Stimulated activated naive CD8-positive, alpha-beta T cell treated with anti-CD3 and anti-CD28 coated beads, Interleukin-15, amount 100 ng/mL, for 72 hours (primary cell): Measurements from ENCODE around the gene ABCG1.

Experiments used
- ATAC-seq: fragments of 150-1000 bp; cut with Tn5 transposase; 2 replicates; pipeline ENCODE4 v1.10.0; 2021; ENCODE audit warnings: mild to moderate bottlenecking, moderate library complexity
- DNase-seq, 2 donors: peaks; one replicate each; pipeline ENCODE4 v3.0.0; 2021 to 2022
- H3K27ac Mint-ChIP-seq, 2 donors: one replicate each; pipeline ENCODE4 v1.8.0; 2022; ENCODE audit warnings: mild to moderate bottlenecking in 2 of 2, mixed read lengths in 2 of 2, moderate library complexity in 2 of 2
- H3K27me3 Mint-ChIP-seq: one replicate; pipeline ENCODE4 v1.8.0; 2022; ENCODE audit warnings: mixed read lengths
- H3K4me1 Mint-ChIP-seq: one replicate; pipeline ENCODE4 v1.8.0; 2022; ENCODE audit warnings: mild to moderate bottlenecking, mixed read lengths
- H3K4me3 Mint-ChIP-seq, 2 donors: one replicate each; pipeline ENCODE4 v1.8.0; 2022; ENCODE audit warnings: mild to moderate bottlenecking in 2 of 2, mixed read lengths in 2 of 2, moderate library complexity in 1 of 2
- H3K9me3 Mint-ChIP-seq, 2 donors: one replicate each; pipeline ENCODE4 v1.8.0; 2022; ENCODE audit warnings: mixed read lengths in 2 of 2

ABCG1 gene

DNA sequence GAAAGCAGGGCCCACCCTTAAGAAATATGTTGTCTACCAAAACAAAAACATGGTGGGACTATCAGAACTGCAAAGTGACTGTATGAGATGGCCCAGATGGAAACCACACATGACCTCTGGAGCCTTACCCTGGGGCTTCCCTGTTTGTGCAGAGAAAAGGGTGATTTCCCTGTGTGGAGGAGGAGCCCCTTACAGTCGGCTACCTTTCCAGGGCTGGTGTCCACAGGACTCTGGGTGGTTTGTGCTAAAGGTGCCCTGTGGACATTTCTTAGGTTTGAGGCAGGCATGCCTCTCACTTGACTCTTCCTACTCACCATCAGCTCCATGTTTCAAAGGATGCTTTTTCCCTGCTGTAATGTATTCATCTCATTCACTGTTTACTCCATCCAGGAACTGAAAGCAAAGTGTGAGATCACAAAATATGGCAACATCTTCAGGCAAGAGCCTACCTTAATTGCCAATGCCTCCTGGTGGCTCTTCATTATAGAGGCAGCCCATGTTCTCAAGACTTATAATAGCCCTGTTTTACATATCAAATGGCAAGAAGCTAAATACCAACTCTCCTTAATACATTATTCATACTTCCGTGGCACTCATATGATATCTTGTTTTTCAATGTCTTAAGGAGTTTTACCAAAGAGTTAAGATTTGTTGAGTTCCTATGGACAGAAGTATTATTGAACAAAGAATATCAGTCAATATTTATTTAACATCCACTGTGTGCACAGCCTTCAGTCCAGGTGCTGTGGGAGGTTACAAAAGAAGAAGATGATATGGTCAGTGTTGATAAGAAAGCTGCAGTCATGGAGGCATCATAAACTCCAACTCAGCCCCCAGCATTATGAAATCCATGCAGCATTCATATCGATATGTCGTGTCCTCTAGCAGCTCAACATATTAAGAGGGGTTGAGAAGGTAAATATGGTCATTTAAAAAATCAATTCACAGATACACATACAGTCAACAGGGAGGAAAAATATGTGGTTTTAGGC lies 111.7 kb downstream of the ABCG1 start:
- H3K27ac Mint-ChIP-seq, result no peak overlapping the region
- no peaks in the 10 kb centered on the region for H3K4me1 Mint-ChIP-seq
- no peak for ATAC-seq
- H3K27me3 Mint-ChIP-seq, result peaks cover 6% of the 10 kb centered on the region
- H3K9me3 Mint-ChIP-seq, result peaks cover 16 to 20% of the 10 kb centered on the region in 2 donors
- H3K4me3 Mint-ChIP-seq, result no peak overlapping the region
- DNase-seq, result no peak

DNA sequence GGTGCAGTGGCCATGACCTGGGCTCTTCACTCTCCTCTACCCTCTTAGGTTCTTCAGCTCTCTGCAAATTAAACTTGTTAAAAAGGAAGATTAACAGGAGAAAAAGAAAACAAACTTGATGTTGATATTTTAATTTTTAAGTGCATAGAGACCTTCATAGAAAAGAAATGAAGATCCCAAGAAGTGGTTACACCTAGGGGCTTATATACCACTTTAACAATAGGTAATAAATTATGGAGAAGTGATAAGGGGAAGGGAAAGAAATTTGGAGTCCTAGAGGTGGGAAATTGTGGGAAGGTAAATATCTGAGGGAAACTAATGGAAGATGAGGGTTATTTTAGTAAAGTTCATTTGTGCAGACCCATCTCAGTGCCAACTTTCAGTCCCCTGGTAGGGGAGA lies 112.7 kb downstream of the ABCG1 start:
- H3K9me3 Mint-ChIP-seq, result peaks cover 16 to 20% of the 10 kb centered on the region in 2 donors
- no peak for DNase-seq
- peaks cover 6% of the 10 kb centered on the region for H3K27me3 Mint-ChIP-seq
- no peak overlapping the region for H3K4me3 Mint-ChIP-seq
- ATAC-seq, result no peak
- H3K27ac Mint-ChIP-seq, result peak overlapping the region in 1 of 2 donors; percentile 3
- no peaks in the 10 kb centered on the region for H3K4me1 Mint-ChIP-seq

DNA sequence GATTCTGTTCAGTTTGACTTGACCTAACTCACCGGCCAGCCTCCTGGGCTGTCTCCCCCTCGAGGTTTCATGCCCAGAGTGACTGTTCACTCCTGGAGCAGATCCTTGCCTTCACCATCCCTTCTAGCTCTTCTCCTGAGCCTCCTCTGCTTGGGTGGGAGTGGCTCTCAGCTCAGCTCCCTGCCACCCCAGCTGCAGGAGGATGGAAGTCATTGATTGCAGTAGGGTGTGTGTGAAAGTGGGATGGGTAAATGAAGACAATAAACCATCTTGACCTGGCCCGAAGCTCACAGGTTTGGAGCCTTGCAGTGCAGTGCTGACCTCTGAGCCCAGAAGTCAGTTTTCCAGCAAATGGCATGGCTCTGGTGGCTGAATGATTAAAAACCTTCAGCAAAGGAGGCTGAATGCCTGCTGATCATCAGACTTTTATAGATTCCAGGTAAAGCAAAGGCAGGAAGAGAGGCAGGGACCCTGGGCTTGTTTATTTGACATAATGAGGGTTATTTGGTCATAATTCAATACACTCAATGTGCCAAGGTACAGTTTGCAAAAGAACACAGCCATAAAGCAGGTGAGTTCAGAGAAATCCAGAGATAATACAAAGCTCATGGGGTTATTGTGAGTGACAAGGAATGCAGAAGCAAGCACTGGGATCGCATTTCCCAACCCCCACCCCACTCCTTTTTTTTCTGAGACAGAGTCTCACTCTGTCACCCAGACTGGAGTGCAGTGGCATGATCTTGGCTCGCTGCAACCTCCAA lies 113.8 kb downstream of the ABCG1 start:
- H3K27ac Mint-ChIP-seq, result no peak overlapping the region
- peaks cover 6% of the 10 kb centered on the region for H3K27me3 Mint-ChIP-seq
- H3K9me3 Mint-ChIP-seq, result peaks cover 16 to 20% of the 10 kb centered on the region in 2 donors
- no peak overlapping the region for H3K4me3 Mint-ChIP-seq
- DNase-seq (no peak), ATAC-seq (no peak)
- H3K4me1 Mint-ChIP-seq, result peaks cover 5% of the 10 kb centered on the region

DNA sequence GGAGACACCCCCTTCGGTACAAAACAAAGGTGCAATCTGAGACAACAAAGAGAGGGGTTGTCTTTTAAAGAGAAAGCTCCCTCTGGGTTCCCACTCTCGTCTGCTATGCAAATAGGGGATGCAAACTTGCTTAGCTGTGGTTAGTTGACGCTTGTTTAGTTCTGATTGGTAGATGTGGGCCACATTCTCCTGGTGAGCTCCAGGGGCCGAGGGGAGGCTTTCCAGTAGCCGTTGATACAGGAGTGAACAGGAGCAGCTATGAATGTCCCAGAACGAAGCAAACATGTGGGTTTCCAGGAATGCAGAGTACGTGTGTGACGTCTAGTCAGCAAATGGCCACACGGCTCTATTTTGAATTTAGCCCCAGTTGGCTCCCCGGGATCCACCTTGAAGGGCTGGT lies 117.1 kb downstream of the ABCG1 start:
- H3K4me1 Mint-ChIP-seq, result peaks cover 17% of the 10 kb centered on the region
- ATAC-seq (no peak), DNase-seq (no peak)
- H3K4me3 Mint-ChIP-seq, result no peak overlapping the region
- H3K27me3 Mint-ChIP-seq, result peaks cover 6% of the 10 kb centered on the region
- H3K27ac Mint-ChIP-seq, result no peak overlapping the region
- peaks cover 11 to 15% of the 10 kb centered on the region in 2 donors for H3K9me3 Mint-ChIP-seq

DNA sequence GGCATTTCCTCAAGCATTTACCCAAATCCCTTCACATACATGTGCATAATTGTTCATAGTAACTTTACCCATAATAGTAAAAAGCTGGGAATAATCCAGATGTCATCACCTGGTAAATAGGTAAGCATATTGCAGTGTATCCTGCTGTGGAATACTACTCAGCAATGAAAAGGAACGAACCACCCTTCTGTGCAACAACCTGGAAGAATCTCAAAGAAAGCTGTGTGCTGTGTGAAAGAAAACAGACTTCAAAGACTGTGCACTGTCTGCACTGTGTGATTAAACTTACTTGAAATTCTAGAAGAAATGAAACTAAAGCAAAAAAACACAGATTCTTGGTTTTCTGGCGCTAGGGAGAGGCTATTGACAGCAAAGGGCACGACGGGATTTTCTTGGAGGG lies 118.3 kb downstream of the ABCG1 start:
- Mint-ChIP-seq H3K4me3 (peak overlapping the region in 1 of 2 donors; percentile 73), H3K27ac (no peak overlapping the region)

DNA sequence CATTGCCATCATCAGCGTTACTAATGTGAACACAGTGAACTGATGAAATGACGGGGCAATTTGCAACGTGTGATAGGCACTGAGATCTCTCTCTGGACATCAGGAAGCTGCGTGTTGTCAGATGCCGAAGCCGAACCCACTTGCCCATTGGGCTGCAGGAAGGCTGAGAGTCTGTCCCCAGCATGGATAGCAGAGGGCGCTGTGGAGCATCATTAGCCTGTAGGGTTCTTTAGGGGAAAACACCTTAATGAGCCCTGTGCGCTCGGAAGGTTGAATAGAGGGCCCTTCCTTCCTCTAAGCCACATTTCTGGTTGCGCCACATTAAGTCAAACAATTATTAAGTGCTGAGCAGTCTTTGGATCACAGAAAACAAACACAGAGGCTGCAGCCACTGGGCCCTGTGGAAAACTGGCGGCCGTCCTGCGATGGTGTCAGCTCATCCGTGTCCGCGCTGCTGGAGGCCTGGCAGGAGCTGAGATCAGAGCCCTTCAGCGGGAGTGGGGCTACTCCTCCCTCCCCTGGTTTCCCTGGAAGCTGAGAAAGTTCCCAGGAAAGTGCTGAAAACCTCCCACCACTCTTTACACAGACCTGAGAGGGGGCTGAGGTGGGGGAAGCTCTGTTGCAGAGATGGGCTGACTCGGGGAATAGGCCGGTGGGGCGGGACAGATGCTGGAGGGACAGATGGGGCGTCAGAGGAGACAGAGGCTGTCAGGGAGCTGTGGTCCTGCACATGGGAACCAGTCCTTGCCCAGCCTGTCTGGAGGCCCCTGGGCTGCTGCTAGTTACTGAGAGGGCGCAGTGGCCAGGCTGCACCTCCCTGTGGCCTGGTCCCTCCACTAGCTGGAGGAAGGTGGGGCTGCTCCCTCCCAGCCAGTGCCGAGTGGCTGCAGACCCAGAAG lies 119.1 kb downstream of the ABCG1 start:
- peak overlapping the region; percentile 12 to 80 for H3K27ac Mint-ChIP-seq
- peaks cover 18% of the 10 kb centered on the region for H3K4me1 Mint-ChIP-seq
- ATAC-seq (peak; percentile 98), DNase-seq (peak; percentile 80 to 85)
- peak overlapping the region; percentile 44 to 73 for H3K4me3 Mint-ChIP-seq
- H3K9me3 Mint-ChIP-seq, result no peaks in the 10 kb centered on the region
- H3K27me3 Mint-ChIP-seq, result no peaks in the 10 kb centered on the region

More for the DNA sequence above, 118.3 kb downstream of the ABCG1 start:
- ATAC-seq, result no peak
- Mint-ChIP-seq H3K27me3 (peaks cover 6% of the 10 kb centered on the region), H3K9me3 (peaks cover 0 to 3% of the 10 kb centered on the region in 2 donors), H3K4me1 (peaks cover 17% of the 10 kb centered on the region)
- no peak for DNase-seq

DNA sequence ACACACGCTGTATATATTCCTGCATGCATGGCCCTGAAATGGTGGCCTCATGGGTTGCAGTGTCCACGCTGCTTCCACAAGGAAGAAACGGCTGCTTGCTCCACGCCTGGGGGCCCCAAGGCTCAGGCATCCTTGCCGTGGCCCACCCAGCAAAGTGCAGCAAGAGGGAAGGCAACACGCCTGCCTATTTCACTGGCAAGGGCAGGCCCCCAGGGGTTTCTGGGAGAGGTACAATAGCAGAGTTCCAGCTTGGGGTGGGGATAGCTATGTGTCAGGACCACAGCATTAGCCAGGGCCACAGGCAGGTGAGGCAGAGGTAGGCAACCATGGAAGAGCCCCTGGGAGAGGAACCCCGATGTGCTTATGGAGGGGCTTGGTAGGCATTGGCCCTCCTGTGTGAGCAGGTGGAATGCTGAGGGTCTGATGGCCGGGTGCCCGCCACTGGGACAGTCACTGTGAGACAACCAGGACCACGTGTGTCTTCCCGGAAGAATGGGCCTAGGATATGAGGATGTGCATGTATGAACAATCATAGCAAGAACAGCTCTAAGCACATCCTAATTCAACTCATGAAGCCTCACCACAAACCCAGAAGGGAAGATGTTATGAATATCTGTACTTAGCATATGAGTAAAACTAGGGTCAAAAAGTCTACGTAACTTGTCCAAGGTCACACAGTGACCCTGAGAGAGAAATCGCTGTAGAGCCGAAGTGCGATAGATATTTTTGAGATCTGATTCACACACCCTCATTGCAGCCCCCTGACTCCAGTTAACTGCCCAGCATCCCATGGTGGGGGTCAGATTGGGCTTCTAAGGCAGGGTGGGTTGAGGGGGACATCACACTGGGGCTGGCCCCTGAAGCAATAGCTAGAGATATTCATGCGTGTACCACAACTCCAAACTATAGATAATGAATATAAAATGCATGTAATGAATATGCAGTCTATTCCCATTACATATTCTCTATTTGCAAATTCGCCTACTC lies 120.1 kb downstream of the ABCG1 start:
- H3K9me3 Mint-ChIP-seq, result no peaks in the 10 kb centered on the region
- no peak for DNase-seq
- H3K4me3 Mint-ChIP-seq, result no peak overlapping the region
- H3K27me3 Mint-ChIP-seq, result no peaks in the 10 kb centered on the region
- no peak overlapping the region for H3K27ac Mint-ChIP-seq
- H3K4me1 Mint-ChIP-seq, result peaks cover 24% of the 10 kb centered on the region
- ATAC-seq, result peak; percentile 58

DNA sequence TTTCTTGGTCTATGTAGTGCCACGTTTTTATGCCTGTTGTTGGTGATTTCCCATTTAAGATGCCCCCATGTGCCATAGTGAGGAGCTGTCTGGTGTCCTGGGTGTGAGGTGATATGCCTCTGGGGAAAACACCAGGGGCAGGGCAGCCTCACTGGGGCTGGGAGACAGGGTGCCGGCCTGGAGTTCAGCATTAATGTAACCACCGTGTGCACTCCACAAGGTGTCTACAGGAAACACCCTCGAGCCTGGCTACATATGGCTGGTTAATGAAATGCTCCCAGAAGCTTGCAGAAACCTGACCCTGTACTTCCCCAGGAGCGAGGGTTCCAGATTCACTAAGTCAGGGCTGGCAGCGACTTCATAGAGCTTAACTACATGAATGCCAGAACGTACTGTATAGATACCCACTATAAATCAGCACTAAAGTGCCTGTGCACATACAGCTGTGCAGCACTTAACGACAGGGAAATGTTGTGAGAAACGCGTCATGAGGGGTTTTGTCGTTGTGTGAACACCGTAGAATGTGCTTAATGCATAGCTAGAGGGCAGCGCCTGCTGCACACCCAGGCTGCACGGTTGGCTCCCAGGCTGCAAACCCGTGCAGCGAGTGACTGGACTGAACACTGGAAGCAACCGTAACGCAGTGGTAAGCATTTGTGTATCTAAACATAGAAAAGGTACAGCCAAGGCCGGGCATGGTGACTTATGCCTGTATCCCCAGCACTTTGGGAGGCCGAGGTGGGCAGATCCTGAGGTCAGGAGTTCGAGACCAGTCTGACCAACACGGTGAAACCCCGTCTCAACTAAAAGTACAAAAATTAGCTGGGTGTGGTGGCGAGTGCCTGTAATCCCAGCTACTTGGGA lies 121.5 kb downstream of the ABCG1 start:
- DNase-seq, result no peak

DNA sequence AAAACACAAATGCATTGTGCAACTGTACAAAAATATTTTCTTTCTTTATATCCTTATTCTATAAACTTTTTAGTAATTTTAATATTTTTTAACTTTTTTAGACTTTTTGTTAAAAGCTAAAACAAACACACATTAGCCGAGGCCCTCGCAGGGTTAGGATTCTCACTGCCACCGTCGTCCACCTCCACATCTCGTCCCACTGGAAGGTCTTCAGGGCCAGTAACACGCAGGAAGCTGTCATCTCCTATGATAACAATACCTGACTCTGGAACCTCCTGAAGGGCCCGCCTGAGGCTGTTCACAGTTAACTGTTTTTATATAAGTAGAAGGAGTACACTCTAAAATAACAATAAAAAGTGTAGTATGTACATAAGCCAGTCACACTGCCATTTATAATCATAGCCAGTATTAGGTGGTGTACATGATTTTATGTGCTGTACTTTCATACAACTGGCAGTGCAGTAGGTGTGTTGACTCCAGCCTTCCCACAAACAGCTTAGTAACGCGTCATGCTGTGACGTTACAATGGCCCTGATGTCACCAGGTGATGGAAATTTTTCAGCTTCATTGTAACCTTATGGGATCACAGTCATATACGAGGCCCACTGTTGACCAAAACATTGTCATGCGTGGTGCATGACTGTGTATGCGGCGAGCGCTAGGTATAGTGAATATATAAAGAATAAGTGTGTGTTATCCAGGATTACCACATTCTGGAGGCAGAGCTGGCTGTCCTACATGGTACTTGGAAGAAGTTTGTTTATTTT lies 123.0 kb downstream of the ABCG1 start:
- DNase-seq, result no peak
- H3K27ac Mint-ChIP-seq, result no peak overlapping the region
- peaks cover 24% of the 10 kb centered on the region for H3K4me1 Mint-ChIP-seq
- H3K4me3 Mint-ChIP-seq, result no peak overlapping the region
- H3K9me3 Mint-ChIP-seq, result no peaks in the 10 kb centered on the region
- ATAC-seq, result no peak
- no peaks in the 10 kb centered on the region for H3K27me3 Mint-ChIP-seq

More for the DNA sequence above, 121.5 kb downstream of the ABCG1 start:
- ATAC-seq, result no peak
- H3K4me1 Mint-ChIP-seq, result peaks cover 24% of the 10 kb centered on the region
- H3K4me3 Mint-ChIP-seq, result no peak overlapping the region
- H3K27me3 Mint-ChIP-seq, result no peaks in the 10 kb centered on the region
- H3K9me3 Mint-ChIP-seq, result no peaks in the 10 kb centered on the region
- no peak overlapping the region for H3K27ac Mint-ChIP-seq

DNA sequence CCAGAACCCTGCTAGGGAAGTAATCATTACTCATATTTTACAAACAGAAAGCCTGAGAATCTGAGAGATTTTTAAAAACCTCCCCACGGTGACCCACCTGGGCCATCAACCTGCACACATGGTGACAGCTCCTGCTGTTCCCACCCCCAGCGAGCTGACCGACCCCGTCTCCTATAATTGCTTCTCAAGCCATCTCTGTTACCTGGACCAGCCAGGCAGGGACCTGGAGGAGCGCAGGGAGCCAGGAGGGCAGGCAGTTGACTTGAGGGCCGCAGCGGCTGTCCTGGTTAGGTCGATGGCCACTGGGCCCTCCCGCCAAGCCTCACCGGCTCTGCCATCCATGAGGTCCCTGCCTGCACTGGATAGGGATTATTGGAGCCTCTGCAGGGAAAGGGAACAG lies 124.2 kb downstream of the ABCG1 start:
- Mint-ChIP-seq H3K4me1 (peaks cover 15% of the 10 kb centered on the region), H3K4me3 (no peak overlapping the region), H3K27me3 (no peaks in the 10 kb centered on the region), H3K27ac (no peak overlapping the region), H3K9me3 (no peaks in the 10 kb centered on the region)
- DNase-seq (no peak), ATAC-seq (no peak)

DNA sequence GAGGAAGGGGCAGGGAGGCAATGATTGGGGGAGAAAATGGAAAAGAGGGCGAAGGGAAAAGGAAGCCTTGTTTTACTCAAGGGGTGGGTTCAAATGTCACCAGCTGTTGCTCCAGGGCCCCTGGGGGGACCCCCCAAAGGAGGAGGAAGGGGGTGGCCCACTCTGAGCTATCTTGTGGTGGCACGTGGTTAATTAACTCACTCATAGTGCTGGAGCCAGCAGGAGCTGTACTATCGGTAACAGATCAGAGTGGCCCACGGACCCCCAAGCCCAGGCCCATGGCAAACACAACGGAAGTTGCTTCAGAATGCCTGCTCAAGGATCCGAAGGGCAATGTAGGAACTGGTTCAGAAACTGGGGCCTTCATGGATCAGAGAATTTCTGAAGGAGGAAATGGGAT lies 124.6 kb downstream of the ABCG1 start:
- peaks cover 10% of the 10 kb centered on the region for H3K4me1 Mint-ChIP-seq
- H3K4me3 Mint-ChIP-seq, result no peak overlapping the region
- no peaks in the 10 kb centered on the region for H3K9me3 Mint-ChIP-seq
- DNase-seq (no peak), ATAC-seq (no peak)
- peak overlapping the region in 1 of 2 donors; percentile 52 for H3K27ac Mint-ChIP-seq
- H3K27me3 Mint-ChIP-seq, result no peaks in the 10 kb centered on the region

DNA sequence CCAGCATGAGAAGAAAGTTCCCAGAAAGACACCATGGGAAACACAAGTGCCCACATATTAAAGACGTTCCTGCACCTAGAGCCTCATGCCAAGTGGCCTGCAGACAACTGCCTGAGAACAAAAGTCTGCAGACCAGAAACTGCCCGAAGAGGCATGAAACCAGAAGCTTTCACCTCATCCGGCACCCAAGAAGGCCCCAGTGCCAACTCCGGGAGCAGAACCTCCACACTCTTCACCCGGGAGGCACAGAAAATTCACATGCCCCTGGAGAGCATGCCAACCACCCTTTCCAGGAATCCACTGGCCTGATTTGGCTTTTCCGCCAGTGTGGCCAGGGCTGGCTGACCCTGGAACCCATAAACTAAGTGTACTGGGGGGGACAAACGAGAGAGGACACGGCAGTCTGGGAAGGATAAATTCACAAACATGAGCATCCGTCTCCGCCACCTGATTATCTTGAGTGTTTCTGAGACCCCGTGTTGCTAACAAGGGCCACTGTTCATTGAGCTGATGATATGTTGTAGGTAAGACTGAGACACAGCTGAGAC lies 125.1 kb downstream of the ABCG1 start:
- peaks cover 7% of the 10 kb centered on the region for H3K4me1 Mint-ChIP-seq
- DNase-seq (no peak), ATAC-seq (no peak)
- no peaks in the 10 kb centered on the region for H3K27me3 Mint-ChIP-seq
- no peak overlapping the region for H3K27ac Mint-ChIP-seq
- H3K9me3 Mint-ChIP-seq, result no peaks in the 10 kb centered on the region
- no peak overlapping the region for H3K4me3 Mint-ChIP-seq

DNA sequence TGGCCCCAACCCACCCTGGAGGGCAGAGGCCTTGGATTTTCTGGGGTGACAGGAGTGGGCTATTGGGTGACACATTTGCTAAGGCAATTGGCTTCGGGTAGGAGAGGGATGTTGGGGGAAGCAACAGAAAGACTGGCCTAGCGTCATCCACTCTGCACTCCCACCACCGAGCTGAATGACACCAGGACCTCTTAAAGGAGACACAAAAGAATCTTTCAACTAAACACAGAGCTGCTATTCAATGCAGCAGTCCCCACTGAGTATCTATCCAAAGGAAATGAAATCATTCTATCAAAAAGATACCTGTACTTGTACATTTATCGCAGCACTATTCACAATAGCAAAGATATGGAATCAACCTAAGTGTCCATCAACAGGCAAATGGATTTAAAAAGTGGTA lies 125.7 kb downstream of the ABCG1 start:
- ATAC-seq (no peak), DNase-seq (no peak)
- H3K9me3 Mint-ChIP-seq, result no peaks in the 10 kb centered on the region
- H3K27ac Mint-ChIP-seq, result no peak overlapping the region
- H3K4me3 Mint-ChIP-seq, result no peak overlapping the region
- no peaks in the 10 kb centered on the region for H3K27me3 Mint-ChIP-seq
- H3K4me1 Mint-ChIP-seq, result peaks cover 7% of the 10 kb centered on the region
